ENCODE data around the gene KRT83. TPM values are rescaled to one million over a fixed set of nuclear protein-coding genes. Genes with fewer than 3 reads are reported as not detected.
A peak's percentile ranks its signal among the peaks of the same experiment; 100 is the strongest.

KRT83 gene
- total and polyA plus RNA-seq, 10 of the 15 experiments (the other 5 are each of a cell fraction or from before 2014, with no cell fraction given), result not detected

- intact Hi-C loops (cut with micrococcal nuclease; ENCODE audit: unreplicated experiment), result loop anchor here (1.0 kb wide), 1 partner anchor 49 kb away; no protein-coding TSS in a partner anchor
- ATAC-seq (peak; percentile 100), FAIRE-seq (peak; percentile 41)
These were observed 42.4 kb downstream of the KRT83 start for GRCh38 chr12:52278575-52279421.

More at GRCh38 chr12:52278575-52279421, 42.4 kb downstream of the KRT83 start:
- Histone ChIP-seq H3K9me3 (replicated peaks; ENCODE audit: control insufficient read depth, insufficient read depth, low read length) (no peaks in the 10 kb centered on the region), H3K4me1 (ENCODE audit: control insufficient read depth, insufficient read depth, low read length) (no peaks in the 10 kb centered on the region), H3K79me2 (ENCODE audit: control insufficient read depth, insufficient read depth, low read length) (no peaks in the 10 kb centered on the region), H3K27ac (ENCODE audit: control insufficient read depth, insufficient read depth) (no peak overlapping the region), H3K27me3 (replicated peaks in 1 of 2; ENCODE audit: control insufficient read depth in 2 of 2, insufficient read depth in 2 of 2, low read length in 1 of 2) (peaks cover 3% of the 10 kb centered on the region in 2 experiments; a peak in 2 of 4 replicates), H3K4me3 (no peak overlapping the region), H3K4me2 (ENCODE audit: control insufficient read depth, insufficient read depth) (no peak overlapping the region), H4K20me1 (ENCODE audit: control insufficient read depth, insufficient read depth) (no peaks in the 10 kb centered on the region), H2AFZ (ENCODE audit: control insufficient read depth, low read depth, low read length) (no peak overlapping the region), H3K9ac (ENCODE audit: control insufficient read depth, insufficient read depth, low read length) (no peak overlapping the region), H3K36me3 (ENCODE audit: control insufficient read depth in 2 of 2, insufficient read depth in 2 of 2, low read length in 1 of 2) (no peaks in the 10 kb centered on the region)
- BruUV-seq (replicated peaks), result no TSS peak
- POLR2A ChIA-PET, result interaction anchor here (0.7 to 1.3 kb wide), 2 partner anchors 34 to 37 kb away, joined by 6 to 8 read pairs; no protein-coding TSS in a partner anchor
- no peak for DNase-seq (ENCODE audit: low read depth, low spot score)
- SMC1A ChIA-PET (ENCODE audit: uncharacterized antibody, unreplicated experiment), result interaction anchor here (0.7 to 1.8 kb wide), 10 partner anchors 28 to 124 kb away, joined by 3 to 7 read pairs (median 4); no protein-coding TSS in a partner anchor
- CTCF ChIA-PET, result interaction anchor here (0.6 to 6.4 kb wide), 44 partner anchors 8 to 866 kb away, joined by 3 to 84 read pairs (median 4); partner anchors contain the start of gene KRT81
- in situ Hi-C loops (cut with MboI), result no loop called here
- 20% methylated on average over 32 of the region's 32 CpGs for WGBS (ENCODE audit: insufficient coverage, insufficient replicate concordance, low lambda C conversion rate, missing lambda C conversion rate)
- TF ChIP-seq YY1 (IDR thresholded peaks at IDR 0.05; ENCODE audit: low read depth, low read length) (peak; percentile 54; the same call in 1 of the 2 replicates), SMC3 (IDR thresholded peaks at IDR 0.05; ENCODE audit: borderline replicate concordance, low read length) (peak; percentile 66), CEBPZ (IDR thresholded peaks at IDR 0.05; ENCODE audit: low read depth, low read length) (no peak), RUNX3 (IDR thresholded peaks at IDR 0.05; ENCODE audit: low read length) (0 out of 2 replicates have a peak, but pooled peaks have one; percentile 12), RAD21 (IDR thresholded peaks at IDR 0.05; ENCODE audit: insufficient read depth, low read depth, low read length) (peak; percentile 81), E4F1 (IDR thresholded peaks at IDR 0.05; ENCODE audit: borderline replicate concordance, partially characterized antibody) (no peak), CTCF (IDR thresholded peaks at IDR 0.05 in 2 of 3, conservative IDR thresholded peaks at IDR 0.05 in 1 of 3; ENCODE audit: control insufficient read depth in 2 of 3, extremely low read depth in 1 of 3, insufficient read depth in 1 of 3, low read depth in 3 of 3, low read length in 3 of 3) (peak; percentile 93 to 98 (median 96)), BHLHE40 (IDR thresholded peaks at IDR 0.05; ENCODE audit: borderline replicate concordance in 1 of 2, low read depth in 2 of 2, low read length in 1 of 2) (0 out of 4 replicates have a peak, but pooled peaks of 1 of the 2 experiments have one; percentile 18)
- RAD21 ChIA-PET (ENCODE audit: unreplicated experiment), result interaction anchor here (0.7 to 2.2 kb wide), 9 partner anchors 29 to 240 kb away, joined by 3 to 24 read pairs (median 5); no protein-coding TSS in a partner anchor

Measured in GM12878 (cell line).